ENCODE results near the gene THOC5.

DNA sequence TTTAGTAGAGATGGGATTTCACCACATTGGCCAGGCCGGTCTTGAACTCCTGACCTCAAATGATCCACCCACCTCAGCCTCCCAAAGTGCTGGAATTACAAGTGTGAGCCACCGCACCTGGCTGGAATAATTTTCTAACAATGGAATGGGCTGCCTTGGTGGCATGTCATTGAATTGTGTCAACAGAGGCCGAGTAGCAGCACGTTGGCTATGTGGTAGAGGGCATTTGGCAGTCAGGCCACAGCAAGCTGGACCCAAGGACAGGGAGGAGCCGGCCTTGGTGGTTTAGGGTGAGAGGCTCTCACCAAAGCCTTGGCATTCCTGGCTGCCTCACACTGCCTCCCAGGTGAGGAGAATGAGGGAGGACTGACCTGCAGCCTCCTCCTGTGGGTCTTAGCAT is 31.4 kb upstream of the THOC5 start:
- TF ChIP-seq, protein P1, sequence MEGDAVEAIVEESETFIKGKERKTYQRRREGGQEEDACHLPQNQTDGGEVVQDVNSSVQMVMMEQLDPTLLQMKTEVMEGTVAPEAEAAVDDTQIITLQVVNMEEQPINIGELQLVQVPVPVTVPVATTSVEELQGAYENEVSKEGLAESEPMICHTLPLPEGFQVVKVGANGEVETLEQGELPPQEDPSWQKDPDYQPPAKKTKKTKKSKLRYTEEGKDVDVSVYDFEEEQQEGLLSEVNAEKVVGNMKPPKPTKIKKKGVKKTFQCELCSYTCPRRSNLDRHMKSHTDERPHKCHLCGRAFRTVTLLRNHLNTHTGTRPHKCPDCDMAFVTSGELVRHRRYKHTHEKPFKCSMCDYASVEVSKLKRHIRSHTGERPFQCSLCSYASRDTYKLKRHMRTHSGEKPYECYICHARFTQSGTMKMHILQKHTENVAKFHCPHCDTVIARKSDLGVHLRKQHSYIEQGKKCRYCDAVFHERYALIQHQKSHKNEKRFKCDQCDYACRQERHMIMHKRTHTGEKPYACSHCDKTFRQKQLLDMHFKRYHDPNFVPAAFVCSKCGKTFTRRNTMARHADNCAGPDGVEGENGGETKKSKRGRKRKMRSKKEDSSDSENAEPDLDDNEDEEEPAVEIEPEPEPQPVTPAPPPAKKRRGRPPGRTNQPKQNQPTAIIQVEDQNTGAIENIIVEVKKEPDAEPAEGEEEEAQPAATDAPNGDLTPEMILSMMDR (IDR thresholded peaks at IDR 0.05), result no peak
- TF ChIP-seq POLR2A (IDR thresholded peaks at IDR 0.05), result no peak
